ENCODE results near the gene DAB2. TPM values are rescaled to one million over a fixed set of nuclear protein-coding genes. Genes with fewer than 3 reads are reported as not detected.

Gene DAB2
- polyA plus RNA-seq, 1 donor from 2014 or later: 0.63 TPM

GRCh38 chr5:39449591-39449990, 24.8 kb upstream of the DAB2 start:
- H2AFZ ChIP-seq (ENCODE audit: low read depth, low read length): no peak overlapping the region
- no peaks in the 10 kb centered on the region for H3K9me3 ChIP-seq (ENCODE audit: low read length)
- no peaks in the 10 kb centered on the region for H3K79me2 ChIP-seq (replicated peaks; ENCODE audit: insufficient read depth, low read length)
- H4K20me1 ChIP-seq (ENCODE audit: insufficient read depth): no peaks in the 10 kb centered on the region
- TF ChIP-seq REST (IDR thresholded peaks at IDR 0.05; ENCODE audit: borderline replicate concordance): no peak
- TF ChIP-seq, protein P1, sequence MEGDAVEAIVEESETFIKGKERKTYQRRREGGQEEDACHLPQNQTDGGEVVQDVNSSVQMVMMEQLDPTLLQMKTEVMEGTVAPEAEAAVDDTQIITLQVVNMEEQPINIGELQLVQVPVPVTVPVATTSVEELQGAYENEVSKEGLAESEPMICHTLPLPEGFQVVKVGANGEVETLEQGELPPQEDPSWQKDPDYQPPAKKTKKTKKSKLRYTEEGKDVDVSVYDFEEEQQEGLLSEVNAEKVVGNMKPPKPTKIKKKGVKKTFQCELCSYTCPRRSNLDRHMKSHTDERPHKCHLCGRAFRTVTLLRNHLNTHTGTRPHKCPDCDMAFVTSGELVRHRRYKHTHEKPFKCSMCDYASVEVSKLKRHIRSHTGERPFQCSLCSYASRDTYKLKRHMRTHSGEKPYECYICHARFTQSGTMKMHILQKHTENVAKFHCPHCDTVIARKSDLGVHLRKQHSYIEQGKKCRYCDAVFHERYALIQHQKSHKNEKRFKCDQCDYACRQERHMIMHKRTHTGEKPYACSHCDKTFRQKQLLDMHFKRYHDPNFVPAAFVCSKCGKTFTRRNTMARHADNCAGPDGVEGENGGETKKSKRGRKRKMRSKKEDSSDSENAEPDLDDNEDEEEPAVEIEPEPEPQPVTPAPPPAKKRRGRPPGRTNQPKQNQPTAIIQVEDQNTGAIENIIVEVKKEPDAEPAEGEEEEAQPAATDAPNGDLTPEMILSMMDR (IDR thresholded peaks at IDR 0.05; ENCODE audit: poor library complexity, severe bottlenecking): no peak
- TF ChIP-seq EZH2 (IDR thresholded peaks at IDR 0.05; ENCODE audit: borderline replicate concordance, insufficient read depth, low read length, poor library complexity, severe bottlenecking): no peak
- no peak for TF ChIP-seq RAD21 (conservative IDR thresholded peaks at IDR 0.05)
- TF ChIP-seq TAF1 (IDR thresholded peaks at IDR 0.05; ENCODE audit: low read depth): no peak
- TF ChIP-seq EP300 (conservative IDR thresholded peaks at IDR 0.05; ENCODE audit: poor library complexity, severe bottlenecking): no peak
- no peak overlapping the region for H3K4me3 ChIP-seq (ENCODE audit: low read length)
- H3K9me2 ChIP-seq (ENCODE audit: insufficient read depth, low read length): no peaks in the 10 kb centered on the region
- H3F3A ChIP-seq (ENCODE audit: insufficient read depth, low read length, poor library complexity, severe bottlenecking): no peaks in the 10 kb centered on the region
- no peak overlapping the region for H3K27ac ChIP-seq (ENCODE audit: low read length)
- H3K9ac ChIP-seq (ENCODE audit: low read length): no peak overlapping the region
- H3K27me3 ChIP-seq (ENCODE audit: insufficient read depth, low read depth, low read length): no peaks in the 10 kb centered on the region
- no peaks in the 10 kb centered on the region for H3K36me3 ChIP-seq (ENCODE audit: insufficient read depth, low read length)
- H3K4me2 ChIP-seq (ENCODE audit: low read length): no peak overlapping the region

GRCh38 chr5:39448506-39449128, 23.8 kb upstream of the DAB2 start:
- Histone ChIP-seq H3K4me3 (ENCODE audit: low read length) (no peak overlapping the region), H3K36me3 (ENCODE audit: insufficient read depth, low read length) (no peaks in the 10 kb centered on the region), H4K20me1 (ENCODE audit: insufficient read depth) (no peaks in the 10 kb centered on the region), H3K9me2 (ENCODE audit: insufficient read depth, low read length) (no peaks in the 10 kb centered on the region), H3K9ac (ENCODE audit: low read length) (no peak overlapping the region), H3K4me2 (ENCODE audit: low read length) (no peak overlapping the region), H2AFZ (ENCODE audit: low read depth, low read length) (no peak overlapping the region), H3K79me2 (replicated peaks; ENCODE audit: insufficient read depth, low read length) (no peaks in the 10 kb centered on the region), H3K27ac (ENCODE audit: low read length) (no peak overlapping the region), H3K27me3 (ENCODE audit: insufficient read depth, low read depth, low read length) (no peaks in the 10 kb centered on the region), H3F3A (ENCODE audit: insufficient read depth, low read length, poor library complexity, severe bottlenecking) (no peaks in the 10 kb centered on the region), H3K9me3 (ENCODE audit: low read length) (no peaks in the 10 kb centered on the region)
- TF ChIP-seq, protein P1 (IDR thresholded peaks at IDR 0.05; ENCODE audit: poor library complexity, severe bottlenecking): no peak
- TF ChIP-seq RAD21 (conservative IDR thresholded peaks at IDR 0.05) (no peak), POLR2AphosphoS5 (IDR thresholded peaks at IDR 0.05) (no peak), EP300 (conservative IDR thresholded peaks at IDR 0.05; ENCODE audit: poor library complexity, severe bottlenecking) (no peak), TAF1 (IDR thresholded peaks at IDR 0.05; ENCODE audit: low read depth) (no peak), EZH2 (IDR thresholded peaks at IDR 0.05; ENCODE audit: borderline replicate concordance, insufficient read depth, low read length, poor library complexity, severe bottlenecking) (no peak), MXI1 (conservative IDR thresholded peaks at IDR 0.05; ENCODE audit: poor library complexity, severe bottlenecking) (no peak), REST (IDR thresholded peaks at IDR 0.05; ENCODE audit: borderline replicate concordance) (no peak), SMC3 (conservative IDR thresholded peaks at IDR 0.05; ENCODE audit: poor library complexity) (no peak)
